SK-N-SH (cell line): ENCODE results near the gene UBE2U. TPM values are rescaled to one million over a fixed set of nuclear protein-coding genes. Genes with fewer than 3 reads are reported as not detected.

Experiments used
- CTCF ChIA-PET: fragments of 300-600, 350-600 bp; formaldehyde crosslinking; extraction: SDS; loops from one replicate; lab custom pipeline; 2021; lab: Yijun Ruan, JAX
- POLR2A ChIA-PET: fragments of 350-600 bp; sonication (Branson Sonifier 250); formaldehyde crosslinking; extraction: SDS; loops from one replicate; lab custom pipeline; 2020; ENCODE audit warnings: antibody characterized with exemption, inconsistent platforms; lab: Yijun Ruan, JAX
- DNase-seq: peaks from one replicate; pipeline ENCODE4 v3.0.0; 2012
- H2AFZ ChIP-seq: fragments of 200-600 bp; sonication (generic); 2 replicates; pipeline ENCODE4 v1.8.1; 2016; ENCODE audit warnings: antibody characterized with exemption, mild to moderate bottlenecking, low read depth
- H3F3A ChIP-seq: fragments of 200-600 bp; sonication (generic); replicated peaks from 2 replicates; pipeline ENCODE3; 2016; ENCODE audit warnings: antibody characterized with exemption, mild to moderate bottlenecking; ENCODE audit not compliant: insufficient read depth
- H3K27ac ChIP-seq, 2 experiments: fragments of 200-500 bp in 1 of 2; fragments of 200-600 bp in 1 of 2; sonication (Bioruptor generic) in 1 of 2; sonication (generic), shearing (Covaris generic) in 1 of 2; 2 replicates each; pipeline versions ENCODE4 v1.5.1 to v1.6.1; 2014 to 2016; ENCODE audit warnings: low read depth in 2 of 2, inconsistent platforms in 1 of 2, low read length in 1 of 2, mild to moderate bottlenecking in 1 of 2, mixed read lengths in 1 of 2
- H3K27me3 ChIP-seq: fragments of 200-600 bp; sonication (generic), shearing (Covaris generic); 2 replicates; pipeline ENCODE4 v1.6.1; 2016; ENCODE audit warnings: mixed run types; ENCODE audit not compliant: insufficient read depth
- H3K36me3 ChIP-seq, 2 experiments: fragments of 200-500 bp in 1 of 2; fragments of 200-600 bp in 1 of 2; sonication (Bioruptor generic) in 1 of 2; sonication (generic) in 1 of 2; replicated peaks in 1 of 2; 2 replicates each; pipeline versions ENCODE3 to v1.5.1; 2014 to 2016; ENCODE audit warnings: low read length in 1 of 2, mild to moderate bottlenecking in 1 of 2; ENCODE audit not compliant: insufficient read depth in 2 of 2, control insufficient read depth in 1 of 2
- H3K4me1 ChIP-seq, 2 experiments: fragments of 200-500 bp in 1 of 2; fragments of 200-600 bp in 1 of 2; sonication (Bioruptor generic) in 1 of 2; sonication (generic), shearing (Covaris generic) in 1 of 2; 2 replicates each; pipeline versions ENCODE4 v1.5.1 to v1.6.1; 2014 to 2016; ENCODE audit warnings: low read depth in 1 of 2, low read length in 1 of 2, mixed run types in 1 of 2; ENCODE audit not compliant: insufficient read depth in 2 of 2, control insufficient read depth in 1 of 2
- H3K4me2 ChIP-seq: fragments of 200-600 bp; sonication (generic), shearing (Covaris generic); 2 replicates; pipeline ENCODE4 v1.6.1; 2017; ENCODE audit warnings: mixed run types
- H3K4me3 ChIP-seq, 2 experiments: fragments of 200-500 bp in 1 of 2; fragments of 200-600 bp in 1 of 2; sonication (Bioruptor generic) in 1 of 2; sonication (generic), shearing (Covaris generic) in 1 of 2; 2 replicates each; pipeline versions ENCODE4 v1.5.1 to v1.8.1; 2014 to 2016; ENCODE audit warnings: low read depth in 2 of 2, inconsistent platforms in 1 of 2, low read length in 1 of 2, mild to moderate bottlenecking in 1 of 2, mixed read lengths in 1 of 2, moderate library complexity in 1 of 2
- H3K79me2 ChIP-seq: fragments of 200-600 bp; sonication (generic); 2 replicates; pipeline ENCODE4 v1.8.1; 2017; ENCODE audit warnings: mild to moderate bottlenecking; ENCODE audit not compliant: insufficient read depth
- H3K9ac ChIP-seq: fragments of 200-600 bp; sonication (generic); 2 replicates; pipeline ENCODE4 v1.6.1; 2017; ENCODE audit warnings: mixed run types
- H3K9me2 ChIP-seq: fragments of 200-600 bp; sonication (generic); 2 replicates; pipeline ENCODE4 v1.6.1; 2017; ENCODE audit warnings: mixed run types
- H3K9me3 ChIP-seq: fragments of 200-600 bp; sonication (generic); 2 replicates; pipeline ENCODE4 v1.6.1; 2017; ENCODE audit warnings: mixed run types, mild to moderate bottlenecking, moderate library complexity
- H4K20me1 ChIP-seq: fragments of 200-600 bp; sonication (generic); 2 replicates; pipeline ENCODE4 v1.6.1; 2017; ENCODE audit warnings: mild to moderate bottlenecking, mixed run types; ENCODE audit not compliant: insufficient read depth
- CHD2 ChIP-seq: fragments of 150-350 bp; IDR thresholded peaks from 2 replicates; pipeline ENCODE4 v1.6.1; 2018; ENCODE audit warnings: low read length; ENCODE audit not compliant: partially characterized antibody
- ELF1 ChIP-seq: IDR thresholded peaks from 2 replicates; pipeline ENCODE4 v1.4.0; 2012
- FOSL2 ChIP-seq: IDR thresholded peaks from 2 replicates; pipeline ENCODE4 v1.4.0; 2012; ENCODE audit warnings: low read depth, mild to moderate bottlenecking, moderate library complexity, borderline replicate concordance
- FOXM1 ChIP-seq: IDR thresholded peaks from 2 replicates; pipeline ENCODE4 v1.4.0; 2012; ENCODE audit warnings: low read depth, mild to moderate bottlenecking
- GATA2 ChIP-seq: sonication (generic); formaldehyde crosslinking; IDR thresholded peaks from 2 replicates; pipeline ENCODE4 v1.5.0; 2020; ENCODE audit warnings: mild to moderate bottlenecking, missing genetic modification reagents
- JUND ChIP-seq: IDR thresholded peaks from 2 replicates; pipeline ENCODE4 v1.4.0; 2012
- MEF2A ChIP-seq: IDR thresholded peaks from 2 replicates; pipeline ENCODE4 v1.4.0; 2012; ENCODE audit warnings: low read depth, borderline replicate concordance
- POLR2AphosphoS5 ChIP-seq: IDR thresholded peaks from 2 replicates; pipeline ENCODE4 v1.6.1; 2012; ENCODE audit warnings: low read depth, low read length
- RAD21 ChIP-seq: IDR thresholded peaks from 2 replicates; pipeline ENCODE4 v1.6.1; 2012; ENCODE audit warnings: mild to moderate bottlenecking, low read length
- RCOR1 ChIP-seq: fragments of 150-350 bp; IDR thresholded peaks from 2 replicates; pipeline ENCODE4 v1.6.1; 2017; ENCODE audit warnings: antibody characterized with exemption, low read length
- SIN3A ChIP-seq: IDR thresholded peaks from 2 replicates; pipeline ENCODE4 v1.6.1; 2012; ENCODE audit warnings: low read depth, mild to moderate bottlenecking, low read length, moderate library complexity, borderline replicate concordance
- TCF12 ChIP-seq: IDR thresholded peaks from 2 replicates; pipeline ENCODE4 v1.4.0; 2012
- YY1 ChIP-seq: IDR thresholded peaks from 2 replicates; pipeline ENCODE4 v1.4.0; 2012; ENCODE audit warnings: low read depth, mild to moderate bottlenecking
- ZBTB33 ChIP-seq: IDR thresholded peaks from 2 replicates; pipeline ENCODE4 v1.4.0; 2012; ENCODE audit warnings: low read depth, borderline replicate concordance
- WGBS: methylation state at CpG from one replicate; pipeline ENCODE4 v1.1.6; 2017; ENCODE audit warnings: low lambda C conversion rate; 5-methylcytosine and 5-hydroxymethylcytosine counted together
- polyA plus RNA-seq, 3 experiments: library from polyadenylated mRNA; depleted of rRNA; stranded (reverse); fragments of >200 nt; gene quantifications; 2 replicates each; pipeline ENCODE4 v1.2.3, GENCODE V29; 2012

Gene UBE2U
- polyA plus RNA-seq, 1 of the 3 experiments (the other 2 are of a cell fraction): not detected

DNA sequence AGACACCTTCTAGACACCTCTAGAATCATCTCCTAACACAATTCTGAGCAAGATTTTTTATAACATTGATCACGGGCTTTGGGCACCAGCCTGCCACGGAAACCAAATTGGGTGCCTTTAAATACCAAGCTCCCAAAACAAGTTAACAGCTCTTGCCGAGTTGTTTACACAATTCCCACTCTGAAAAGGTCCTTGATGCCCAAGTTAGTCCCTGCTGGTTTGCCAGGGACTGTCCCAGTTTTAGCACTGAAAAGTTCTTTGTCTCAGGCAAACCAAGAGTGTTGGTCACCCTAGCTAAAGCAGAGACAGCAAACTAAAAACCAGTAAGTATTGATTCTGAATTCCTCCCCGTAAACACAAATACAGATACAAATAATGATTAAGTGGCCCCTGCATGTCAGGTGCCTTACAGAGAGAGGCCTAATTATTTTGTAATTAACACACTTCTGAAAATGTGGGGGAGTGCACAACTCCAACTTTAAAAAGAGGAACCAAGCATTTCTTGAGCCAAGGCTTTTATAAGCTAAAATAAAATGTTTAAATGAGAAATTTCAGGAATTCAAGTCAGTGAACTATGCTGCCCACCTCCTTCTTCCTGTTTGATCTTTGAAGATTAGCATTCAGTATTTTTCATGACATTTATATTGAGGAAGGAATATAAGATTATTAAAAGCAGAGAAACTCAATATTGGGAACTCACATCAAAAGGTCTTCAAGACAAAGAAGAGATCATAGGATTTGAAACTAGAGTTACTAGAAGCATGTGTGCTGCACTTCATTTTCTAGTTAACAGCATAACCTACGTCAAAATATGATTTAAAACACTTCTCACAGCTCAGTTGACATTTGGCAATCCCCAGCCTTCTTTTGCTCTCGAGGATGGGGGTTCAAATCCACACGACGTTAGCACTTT lies 9.0 kb upstream of the UBE2U start (continued):
- no peak for TF ChIP-seq TCF12
- no peak for TF ChIP-seq RAD21
- no peak for TF ChIP-seq JUND
- no peak for TF ChIP-seq FOXM1
- TF ChIP-seq RCOR1: no peak
- TF ChIP-seq MEF2A: no peak
- TF ChIP-seq, all 33 proteins: peak for 0

GRCh38 chr1:64195081-64195395 lies 8.4 kb upstream of the UBE2U start:
- POLR2A ChIA-PET: no interaction called here
- H3F3A ChIP-seq: no peaks in the 10 kb centered on the region
- no peaks in the 10 kb centered on the region for H3K79me2 ChIP-seq
- H3K4me1 ChIP-seq: peaks cover 0 to 35% of the 10 kb centered on the region in 2 experiments; a peak in 2 of 4 replicates
- no peaks in the 10 kb centered on the region for H3K27me3 ChIP-seq
- DNase-seq: no peak
- no peak overlapping the region for H3K9ac ChIP-seq
- TF ChIP-seq POLR2AphosphoS5: no peak
- no peak for TF ChIP-seq FOSL2
- no peak for TF ChIP-seq FOXM1
- TF ChIP-seq TCF12: no peak
- no peak for TF ChIP-seq YY1
- TF ChIP-seq SIN3A: no peak
- TF ChIP-seq JUND: no peak
- no peak for TF ChIP-seq ZBTB33
- TF ChIP-seq, all 33 proteins: peak for 0
- Histone ChIP-seq H4K20me1 (no peaks in the 10 kb centered on the region), H3K27ac (peak overlapping the region in 1 of 2 experiments; percentile 81; a peak in 2 of 4 replicates), H3K4me2 (no peak overlapping the region), H3K9me2 (no peaks in the 10 kb centered on the region), H3K9me3 (no peaks in the 10 kb centered on the region), H3K4me3 (no peak overlapping the region), H3K36me3 (no peaks in the 10 kb centered on the region), H2AFZ (no peak overlapping the region)
- CTCF ChIA-PET: interaction anchor here (1.0 to 2.2 kb wide), 5 partner anchors 10 to 521 kb away, joined by 3 to 6 read pairs (median 4); no protein-coding TSS in a partner anchor
- 39% methylated on average over 1 of the region's 1 CpG for WGBS

DNA sequence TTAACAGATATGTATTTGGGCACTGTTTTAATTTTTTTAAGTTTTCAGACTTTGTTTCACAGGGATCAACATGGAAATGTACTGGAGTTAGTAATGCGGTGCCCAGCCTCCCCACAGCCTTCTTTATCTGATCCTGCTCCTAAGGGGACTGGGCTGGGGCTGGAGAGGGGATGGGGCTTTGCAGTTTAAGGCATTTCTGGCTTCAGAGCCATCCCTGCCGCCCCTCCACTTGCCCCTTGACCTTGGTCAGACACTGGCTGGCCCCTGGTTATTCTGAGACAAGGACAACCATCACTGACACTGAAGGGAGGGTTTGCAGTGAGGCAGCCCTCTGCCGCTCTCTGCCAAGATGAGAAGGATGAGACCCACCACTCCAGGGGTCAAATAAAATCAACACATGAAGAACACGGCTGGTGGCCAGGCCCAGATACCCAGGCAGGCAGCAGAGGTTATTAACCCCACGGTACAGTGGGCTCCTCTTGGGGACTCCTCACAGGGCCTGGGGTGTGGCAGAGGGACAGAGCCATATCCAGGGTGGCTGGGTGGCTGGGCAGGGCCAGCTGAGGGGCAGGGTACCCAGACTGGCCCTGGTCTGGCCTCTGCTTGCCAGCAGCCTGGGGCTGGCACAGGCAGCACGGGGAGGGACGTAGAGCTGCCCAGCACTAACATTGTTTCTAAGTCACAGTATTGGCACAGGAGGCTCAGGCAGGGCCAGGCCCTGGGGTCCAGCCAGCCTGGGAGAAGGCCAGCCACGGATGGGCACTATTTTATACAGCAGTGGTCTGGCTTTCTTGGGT lies 7.2 kb upstream of the UBE2U start:
- Histone ChIP-seq H3K4me3 (no peak overlapping the region), H3K27ac (peak overlapping the region in 1 of 2 experiments; percentile 81; a peak in 2 of 4 replicates), H3F3A (no peaks in the 10 kb centered on the region), H3K9me2 (no peaks in the 10 kb centered on the region), H4K20me1 (no peaks in the 10 kb centered on the region), H3K9ac (no peak overlapping the region), H3K79me2 (no peaks in the 10 kb centered on the region), H3K4me1 (peaks cover 0 to 35% of the 10 kb centered on the region in 2 experiments; a peak in 2 of 4 replicates), H3K27me3 (no peaks in the 10 kb centered on the region), H3K36me3 (no peaks in the 10 kb centered on the region), H3K4me2 (no peak overlapping the region), H2AFZ (no peak overlapping the region), H3K9me3 (no peaks in the 10 kb centered on the region)
- ChIA-PET POLR2A (no interaction called here), CTCF (interaction anchor here (1.4 to 2.2 kb wide), 2 partner anchors 505 to 522 kb away, joined by 3 to 5 read pairs; no protein-coding TSS in a partner anchor)
- WGBS: 87% methylated on average over 6 of the region's 8 CpGs
- peak; percentile 50 for DNase-seq
- TF ChIP-seq CHD2 (no peak), GATA2 (CRISPR knock-in tag) (peak; percentile 37), RCOR1 (no peak), ELF1 (no peak)
